Loucy (cell line): ENCODE data around the gene PRDM2.

Experiments
- H2AFZ ChIP-seq: fragments of 200-600 bp; sonication (generic); 2 replicates; pipeline ENCODE4 v1.6.0; 2016; ENCODE audit warnings: antibody characterized with exemption, mild to moderate bottlenecking, low read length, moderate library complexity
- H3F3A ChIP-seq: fragments of 200-600 bp; 2 replicates; pipeline ENCODE4 v1.6.0; 2016; ENCODE audit warnings: antibody characterized with exemption, low read depth, mild to moderate bottlenecking
- H3K27me3 ChIP-seq: fragments of 200-600 bp; sonication (generic); 2 replicates; pipeline ENCODE4 v1.6.1; 2014; ENCODE audit warnings: low read length, mild to moderate bottlenecking; ENCODE audit not compliant: insufficient read depth, poor library complexity, severe bottlenecking
- H3K36me3 ChIP-seq: fragments of 200-600 bp; sonication (generic); 2 replicates; pipeline ENCODE4 v1.6.1; 2016; ENCODE audit warnings: low read length; ENCODE audit not compliant: insufficient read depth
- H3K4me1 ChIP-seq: fragments of 200-600 bp; sonication (generic); 2 replicates; pipeline ENCODE4 v1.5.1; 2014; ENCODE audit warnings: low read length, mild to moderate bottlenecking; ENCODE audit not compliant: insufficient read depth, poor library complexity, severe bottlenecking
- H3K4me2 ChIP-seq: fragments of 200-600 bp; sonication (generic); 2 replicates; pipeline ENCODE4 v1.6.0; 2014; ENCODE audit warnings: antibody characterized with exemption, low read length, low read depth, mild to moderate bottlenecking; ENCODE audit not compliant: poor library complexity, severe bottlenecking
- H3K4me3 ChIP-seq: fragments of 200-600 bp; sonication (generic); 2 replicates; pipeline ENCODE4 v1.5.1; 2014; ENCODE audit warnings: low read length, mild to moderate bottlenecking, mixed read lengths; ENCODE audit not compliant: poor library complexity, severe bottlenecking
- H3K79me2 ChIP-seq: fragments of 200-600 bp; sonication (generic); 2 replicates; pipeline ENCODE4 v1.6.1; 2014; ENCODE audit warnings: low read length; ENCODE audit not compliant: insufficient read depth
- H3K9ac ChIP-seq: fragments of 200-600 bp; sonication (generic); 2 replicates; pipeline ENCODE4 v1.6.0; 2014; ENCODE audit warnings: mild to moderate bottlenecking, low read depth, low read length, moderate library complexity; ENCODE audit not compliant: poor library complexity, severe bottlenecking
- H3K9me2 ChIP-seq: fragments of 200-600 bp; sonication (generic); replicated peaks from 2 replicates; pipeline ENCODE4 v1.6.1; 2016; ENCODE audit warnings: low read depth, low read length, mixed read lengths
- H3K9me3 ChIP-seq: fragments of 200-600 bp; sonication (generic); 2 replicates; pipeline ENCODE4 v1.6.1; 2014; ENCODE audit warnings: mild to moderate bottlenecking, antibody characterized with exemption, low read length, low read depth; ENCODE audit not compliant: insufficient read depth
- H4K20me1 ChIP-seq: fragments of 200-600 bp; sonication (generic); 2 replicates; pipeline ENCODE4 v1.6.0; 2014; ENCODE audit warnings: antibody characterized with exemption, low read length, mild to moderate bottlenecking; ENCODE audit not compliant: insufficient read depth, poor library complexity, severe bottlenecking
- EZH2phosphoT487 ChIP-seq: fragments of 200-600 bp; IDR thresholded peaks from 2 replicates; pipeline ENCODE4 v1.6.1; 2018; ENCODE audit warnings: antibody characterized with exemption, mild to moderate bottlenecking, moderate library complexity, borderline replicate concordance
- TF ChIP-seq, protein P1 (sequence below): fragments of 200-600 bp; sonication (generic); conservative IDR thresholded peaks from 2 replicates; pipeline ENCODE4 v1.5.1; 2014; ENCODE audit warnings: mild to moderate bottlenecking, antibody characterized with exemption, low read length

PRDM2 gene

DNA sequence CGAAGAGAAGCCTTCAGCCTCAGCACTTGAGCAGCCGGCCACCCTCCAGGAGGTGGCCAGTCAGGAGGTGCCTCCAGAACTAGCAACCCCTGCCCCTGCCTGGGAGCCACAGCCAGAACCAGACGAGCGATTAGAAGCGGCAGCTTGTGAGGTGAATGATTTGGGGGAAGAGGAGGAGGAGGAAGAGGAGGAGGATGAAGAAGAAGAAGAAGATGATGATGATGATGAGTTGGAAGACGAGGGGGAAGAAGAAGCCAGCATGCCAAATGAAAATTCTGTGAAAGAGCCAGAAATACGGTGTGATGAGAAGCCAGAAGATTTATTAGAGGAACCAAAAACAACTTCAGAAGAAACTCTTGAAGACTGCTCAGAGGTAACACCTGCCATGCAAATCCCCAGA, 78.4 kb downstream of the PRDM2 start:
- H3K36me3 ChIP-seq: peaks cover 98% of the 10 kb centered on the region
- no peak overlapping the region for H3K4me2 ChIP-seq
- TF ChIP-seq, protein P1, sequence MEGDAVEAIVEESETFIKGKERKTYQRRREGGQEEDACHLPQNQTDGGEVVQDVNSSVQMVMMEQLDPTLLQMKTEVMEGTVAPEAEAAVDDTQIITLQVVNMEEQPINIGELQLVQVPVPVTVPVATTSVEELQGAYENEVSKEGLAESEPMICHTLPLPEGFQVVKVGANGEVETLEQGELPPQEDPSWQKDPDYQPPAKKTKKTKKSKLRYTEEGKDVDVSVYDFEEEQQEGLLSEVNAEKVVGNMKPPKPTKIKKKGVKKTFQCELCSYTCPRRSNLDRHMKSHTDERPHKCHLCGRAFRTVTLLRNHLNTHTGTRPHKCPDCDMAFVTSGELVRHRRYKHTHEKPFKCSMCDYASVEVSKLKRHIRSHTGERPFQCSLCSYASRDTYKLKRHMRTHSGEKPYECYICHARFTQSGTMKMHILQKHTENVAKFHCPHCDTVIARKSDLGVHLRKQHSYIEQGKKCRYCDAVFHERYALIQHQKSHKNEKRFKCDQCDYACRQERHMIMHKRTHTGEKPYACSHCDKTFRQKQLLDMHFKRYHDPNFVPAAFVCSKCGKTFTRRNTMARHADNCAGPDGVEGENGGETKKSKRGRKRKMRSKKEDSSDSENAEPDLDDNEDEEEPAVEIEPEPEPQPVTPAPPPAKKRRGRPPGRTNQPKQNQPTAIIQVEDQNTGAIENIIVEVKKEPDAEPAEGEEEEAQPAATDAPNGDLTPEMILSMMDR: no peak
- no peak for TF ChIP-seq EZH2phosphoT487

DNA sequence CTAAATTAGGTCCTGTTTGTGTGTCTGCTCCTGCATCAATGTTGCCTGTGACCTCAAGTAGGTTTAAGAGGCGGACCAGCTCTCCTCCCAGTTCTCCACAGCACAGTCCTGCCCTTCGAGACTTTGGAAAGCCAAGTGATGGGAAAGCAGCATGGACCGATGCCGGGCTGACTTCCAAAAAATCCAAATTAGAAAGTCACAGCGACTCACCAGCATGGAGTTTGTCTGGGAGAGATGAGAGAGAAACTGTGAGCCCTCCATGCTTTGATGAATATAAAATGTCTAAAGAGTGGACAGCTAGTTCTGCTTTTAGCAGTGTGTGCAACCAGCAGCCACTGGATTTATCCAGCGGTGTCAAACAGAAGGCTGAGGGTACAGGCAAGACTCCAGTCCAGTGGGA, 79.9 kb downstream of the PRDM2 start:
- H3K27me3 ChIP-seq: no peaks in the 10 kb centered on the region
- H3K4me1 ChIP-seq: no peaks in the 10 kb centered on the region
- peaks cover 62% of the 10 kb centered on the region for H3K79me2 ChIP-seq
- H3K9me2 ChIP-seq: no peaks in the 10 kb centered on the region
- no peak overlapping the region for H2AFZ ChIP-seq
- H3K9ac ChIP-seq: no peak overlapping the region
- no peak for TF ChIP-seq EZH2phosphoT487
- TF ChIP-seq, protein P1: no peak
- peaks cover 43% of the 10 kb centered on the region for H4K20me1 ChIP-seq
- H3K4me2 ChIP-seq: no peak overlapping the region
- no peak overlapping the region for H3K4me3 ChIP-seq
- no peaks in the 10 kb centered on the region for H3F3A ChIP-seq
- no peaks in the 10 kb centered on the region for H3K9me3 ChIP-seq
- H3K36me3 ChIP-seq: peaks cover 100% of the 10 kb centered on the region

More for the DNA sequence above, 78.4 kb downstream of the PRDM2 start:
- Histone ChIP-seq H4K20me1 (peaks cover 36% of the 10 kb centered on the region), H3K4me1 (no peaks in the 10 kb centered on the region), H3F3A (no peaks in the 10 kb centered on the region), H3K79me2 (peaks cover 61% of the 10 kb centered on the region), H3K9me3 (no peaks in the 10 kb centered on the region), H3K9me2 (no peaks in the 10 kb centered on the region), H3K27me3 (no peaks in the 10 kb centered on the region), H2AFZ (no peak overlapping the region), H3K9ac (no peak overlapping the region), H3K4me3 (no peak overlapping the region)

DNA sequence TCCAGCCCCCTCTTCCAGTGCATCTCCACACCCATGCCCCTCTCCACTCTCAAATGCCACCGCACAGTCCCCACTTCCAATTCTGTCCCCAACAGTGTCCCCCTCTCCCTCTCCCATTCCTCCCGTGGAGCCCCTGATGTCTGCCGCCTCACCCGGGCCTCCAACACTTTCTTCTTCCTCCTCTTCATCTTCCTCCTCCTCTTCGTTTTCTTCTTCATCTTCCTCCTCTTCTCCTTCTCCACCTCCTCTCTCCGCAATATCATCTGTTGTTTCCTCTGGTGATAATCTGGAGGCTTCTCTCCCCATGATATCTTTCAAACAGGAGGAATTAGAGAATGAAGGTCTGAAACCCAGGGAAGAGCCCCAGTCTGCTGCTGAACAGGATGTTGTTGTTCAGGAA, 80.8 kb downstream of the PRDM2 start:
- no peaks in the 10 kb centered on the region for H3K9me3 ChIP-seq
- H3K4me1 ChIP-seq: no peaks in the 10 kb centered on the region
- no peaks in the 10 kb centered on the region for H3F3A ChIP-seq
- H3K9ac ChIP-seq: no peak overlapping the region
- H3K27me3 ChIP-seq: no peaks in the 10 kb centered on the region
- H3K79me2 ChIP-seq: peaks cover 62% of the 10 kb centered on the region
- no peak overlapping the region for H3K4me3 ChIP-seq
- peaks cover 98% of the 10 kb centered on the region for H3K36me3 ChIP-seq
- H4K20me1 ChIP-seq: peaks cover 39% of the 10 kb centered on the region
- no peak overlapping the region for H2AFZ ChIP-seq
- H3K4me2 ChIP-seq: no peak overlapping the region
- TF ChIP-seq, protein P1: no peak
- TF ChIP-seq EZH2phosphoT487: no peak
- no peaks in the 10 kb centered on the region for H3K9me2 ChIP-seq
